ENCODE data around the gene PDE4C.

Gene PDE4C

DNA sequence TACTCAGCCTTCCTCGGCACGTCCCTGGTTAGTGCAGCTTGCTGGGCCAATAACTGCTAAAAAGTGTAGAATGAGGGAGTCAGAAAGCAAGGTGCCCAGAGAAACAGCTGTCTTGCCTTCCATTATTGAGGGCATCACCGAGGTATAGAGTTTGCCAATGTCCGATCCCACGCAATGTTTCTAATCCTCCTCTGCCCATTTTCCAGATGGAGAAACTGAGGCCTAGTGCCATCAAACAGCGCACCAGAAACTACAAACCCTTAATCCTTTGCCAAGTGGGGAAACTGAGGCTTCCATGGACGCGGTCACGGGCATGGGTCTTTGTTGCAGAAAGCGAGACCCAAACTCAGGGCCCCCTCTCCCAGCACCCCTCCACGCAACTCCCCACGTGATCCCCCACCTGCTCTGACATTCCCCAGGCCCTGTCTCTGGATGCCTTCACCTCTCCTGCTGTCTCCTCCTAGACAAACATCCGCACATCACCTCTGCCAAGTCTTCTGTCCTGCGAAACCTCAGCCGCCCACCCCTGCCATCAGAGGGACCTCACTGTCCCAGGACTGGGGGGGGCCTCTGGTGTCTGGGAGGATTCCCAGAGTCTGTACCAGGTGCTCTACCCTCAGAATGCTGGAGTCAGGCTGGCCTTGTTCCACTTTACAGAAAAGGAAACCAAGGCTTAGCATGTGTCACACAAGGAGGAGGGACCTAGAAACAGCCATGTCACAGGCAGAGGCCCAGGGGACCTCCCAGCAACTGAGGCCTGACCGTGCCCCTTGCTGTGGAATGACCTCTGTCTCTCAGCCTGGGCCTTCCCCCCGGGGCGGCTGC lies 930 bp upstream of the PDE4C start:
- Histone ChIP-seq H3K27ac (no peak overlapping the region), H3K4me1 (peaks cover 6% of the 10 kb centered on the region), H3K36me3 (ENCODE audit: control insufficient read depth, insufficient read depth, low read length) (no peaks in the 10 kb centered on the region), H3K9me3 (ENCODE audit: control insufficient read depth, low read length) (no peaks in the 10 kb centered on the region), H3K4me3 (ENCODE audit: low read depth, low read length) (no peak overlapping the region), H3K4me2 (ENCODE audit: low read length) (no peak overlapping the region), H3K27me3 (ENCODE audit: control insufficient read depth, insufficient read depth, low read length) (no peaks in the 10 kb centered on the region), H3K9ac (no peak overlapping the region), H2AFZ (no peak overlapping the region), H3K79me2 (no peaks in the 10 kb centered on the region)
- TF ChIP-seq, protein P1, sequence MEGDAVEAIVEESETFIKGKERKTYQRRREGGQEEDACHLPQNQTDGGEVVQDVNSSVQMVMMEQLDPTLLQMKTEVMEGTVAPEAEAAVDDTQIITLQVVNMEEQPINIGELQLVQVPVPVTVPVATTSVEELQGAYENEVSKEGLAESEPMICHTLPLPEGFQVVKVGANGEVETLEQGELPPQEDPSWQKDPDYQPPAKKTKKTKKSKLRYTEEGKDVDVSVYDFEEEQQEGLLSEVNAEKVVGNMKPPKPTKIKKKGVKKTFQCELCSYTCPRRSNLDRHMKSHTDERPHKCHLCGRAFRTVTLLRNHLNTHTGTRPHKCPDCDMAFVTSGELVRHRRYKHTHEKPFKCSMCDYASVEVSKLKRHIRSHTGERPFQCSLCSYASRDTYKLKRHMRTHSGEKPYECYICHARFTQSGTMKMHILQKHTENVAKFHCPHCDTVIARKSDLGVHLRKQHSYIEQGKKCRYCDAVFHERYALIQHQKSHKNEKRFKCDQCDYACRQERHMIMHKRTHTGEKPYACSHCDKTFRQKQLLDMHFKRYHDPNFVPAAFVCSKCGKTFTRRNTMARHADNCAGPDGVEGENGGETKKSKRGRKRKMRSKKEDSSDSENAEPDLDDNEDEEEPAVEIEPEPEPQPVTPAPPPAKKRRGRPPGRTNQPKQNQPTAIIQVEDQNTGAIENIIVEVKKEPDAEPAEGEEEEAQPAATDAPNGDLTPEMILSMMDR (IDR thresholded peaks at IDR 0.05) = no peak

DNA sequence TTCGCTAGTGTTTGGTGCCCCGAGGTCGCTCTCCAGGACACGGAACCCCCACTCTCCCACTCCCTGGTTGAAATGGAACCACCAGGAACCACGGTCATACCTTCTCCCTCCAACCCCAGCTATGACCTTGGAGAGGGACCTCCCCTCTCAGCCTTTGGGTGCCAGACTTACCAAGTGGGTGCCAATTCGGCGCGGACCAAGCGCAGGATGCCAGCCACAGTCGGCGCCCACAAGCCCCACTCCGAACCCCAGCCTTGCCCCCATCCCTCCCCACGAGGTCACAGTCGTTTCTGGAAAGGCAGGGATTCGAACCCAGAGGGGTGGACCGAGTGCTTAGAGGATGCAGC lies 910 bp downstream of the PDE4C start:
- Histone ChIP-seq H3K4me1 (peaks cover 6% of the 10 kb centered on the region), H3K27ac (no peak overlapping the region)

DNA sequence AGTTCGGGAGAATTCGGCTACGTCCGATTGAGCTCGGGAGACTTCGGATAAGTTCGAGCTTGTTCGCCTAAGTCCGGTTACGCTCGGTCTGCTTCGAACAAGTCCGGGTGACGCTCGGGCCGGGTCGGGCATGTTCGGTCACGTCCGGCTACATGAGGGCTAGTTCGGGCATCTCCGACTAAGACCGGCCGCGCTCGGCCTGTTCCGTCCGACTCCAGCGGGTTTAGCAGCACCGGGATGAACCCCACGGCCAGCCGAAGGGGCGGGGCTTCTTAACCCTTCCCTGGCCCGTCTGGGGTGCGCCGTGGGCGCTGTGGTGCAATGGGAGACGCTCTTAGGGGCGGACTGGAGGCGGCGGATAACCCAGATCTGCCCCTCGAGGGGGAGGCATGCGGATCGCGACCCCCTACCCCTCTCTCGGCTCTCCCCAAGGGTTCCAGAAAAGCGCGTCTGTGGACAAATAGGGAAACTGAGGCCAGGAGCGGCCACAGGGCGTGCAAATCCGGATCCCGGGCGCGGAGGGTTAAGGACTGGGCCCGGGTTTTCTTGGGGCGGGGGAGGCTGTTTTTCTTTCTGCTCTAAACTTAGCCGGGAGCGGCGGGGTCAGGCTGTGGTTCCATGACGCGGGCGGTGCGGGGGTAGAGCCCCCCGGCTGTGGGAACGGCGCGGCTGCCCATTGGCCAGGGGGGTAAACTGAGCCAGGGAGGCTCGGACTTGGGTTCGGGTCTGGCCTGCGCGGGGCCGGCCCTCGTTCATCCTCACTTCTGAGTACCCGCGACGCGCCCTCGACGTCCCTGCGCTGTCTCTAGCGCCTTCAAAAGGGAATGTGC lies 1.5 kb downstream of the PDE4C start:
- peaks cover 6% of the 10 kb centered on the region for H3K4me1 ChIP-seq
- no peaks in the 10 kb centered on the region for H3K27me3 ChIP-seq (ENCODE audit: control insufficient read depth, insufficient read depth, low read length)
- H3K9me3 ChIP-seq (ENCODE audit: control insufficient read depth, low read length) = no peaks in the 10 kb centered on the region
- TF ChIP-seq, protein P1 (IDR thresholded peaks at IDR 0.05) = no peak
- H3K36me3 ChIP-seq (ENCODE audit: control insufficient read depth, insufficient read depth, low read length) = no peaks in the 10 kb centered on the region
- H3K4me3 ChIP-seq (ENCODE audit: low read depth, low read length) = peak overlapping the region; percentile 52
- H2AFZ ChIP-seq = peak overlapping the region; percentile 92
- no peak overlapping the region for H3K9ac ChIP-seq
- H3K27ac ChIP-seq = no peak overlapping the region
- no peaks in the 10 kb centered on the region for H3K79me2 ChIP-seq
- H3K4me2 ChIP-seq (ENCODE audit: low read length) = peak overlapping the region; percentile 79

More for the DNA sequence above, 910 bp downstream of the PDE4C start:
- Histone ChIP-seq H3K9me3 (ENCODE audit: control insufficient read depth, low read length) (no peaks in the 10 kb centered on the region), H2AFZ (peak overlapping the region; percentile 74), H3K4me2 (ENCODE audit: low read length) (peak overlapping the region; percentile 77), H3K9ac (no peak overlapping the region), H3K27me3 (ENCODE audit: control insufficient read depth, insufficient read depth, low read length) (no peaks in the 10 kb centered on the region), H3K4me3 (ENCODE audit: low read depth, low read length) (no peak overlapping the region), H3K36me3 (ENCODE audit: control insufficient read depth, insufficient read depth, low read length) (no peaks in the 10 kb centered on the region), H3K79me2 (no peaks in the 10 kb centered on the region)
- TF ChIP-seq, protein P1 (IDR thresholded peaks at IDR 0.05) = no peak

DNA sequence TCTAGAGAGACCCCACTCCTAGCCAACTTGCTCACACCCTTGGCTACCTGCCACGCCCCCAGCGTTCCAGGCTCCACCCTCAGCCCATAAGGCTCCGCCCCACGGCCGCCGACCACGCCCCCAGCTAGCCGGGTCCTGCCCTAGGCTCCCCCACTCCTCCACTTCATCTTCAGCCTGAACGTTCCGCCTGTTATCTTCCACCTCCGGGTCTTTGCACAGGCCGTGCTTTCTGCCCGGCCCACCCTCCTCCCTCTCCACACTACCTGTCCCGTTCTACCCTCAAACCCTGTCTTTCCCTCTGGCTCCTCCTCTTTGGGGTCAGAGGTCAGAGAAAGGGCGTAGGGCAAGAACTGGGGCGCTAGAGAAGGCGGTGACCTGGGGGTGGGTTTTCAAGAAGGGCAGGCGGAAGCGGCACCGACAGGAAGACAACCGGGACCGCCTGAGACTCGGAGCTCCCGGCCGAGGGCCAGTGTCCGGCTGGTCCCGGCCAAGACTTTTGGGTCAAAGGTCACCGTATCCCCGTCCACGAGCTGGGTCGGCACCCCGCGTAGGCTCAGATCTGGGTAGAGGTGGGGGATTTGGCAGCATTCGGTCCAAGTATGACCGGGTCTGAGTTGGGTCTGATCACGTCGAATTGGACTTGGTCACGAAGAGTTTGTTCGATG lies 2.2 kb downstream of the PDE4C start:
- Histone ChIP-seq H3K4me2 (ENCODE audit: low read length) (peak overlapping the region; percentile 79), H2AFZ (peak overlapping the region; percentile 92), H3K4me1 (peaks cover 6% of the 10 kb centered on the region), H3K27me3 (ENCODE audit: control insufficient read depth, insufficient read depth, low read length) (no peaks in the 10 kb centered on the region), H3K36me3 (ENCODE audit: control insufficient read depth, insufficient read depth, low read length) (no peaks in the 10 kb centered on the region), H3K9me3 (ENCODE audit: control insufficient read depth, low read length) (no peaks in the 10 kb centered on the region), H3K4me3 (ENCODE audit: low read depth, low read length) (peak overlapping the region; percentile 52), H3K79me2 (no peaks in the 10 kb centered on the region), H3K27ac (peak overlapping the region; percentile 29), H3K9ac (no peak overlapping the region)
- TF ChIP-seq, protein P1 (IDR thresholded peaks at IDR 0.05) = no peak

Measured in parathyroid adenoma (tissue), 2 donors.